K562 (cell line): ENCODE data around the gene LAIR2. TPM values are rescaled to one million over a fixed set of nuclear protein-coding genes. Genes with fewer than 3 reads are reported as not detected.

Source experiments
- ATAC-seq: fragments of 200-7000 bp; cut with Tn5 transposase; 3 replicates; pipeline ENCODE4 v1.9.1; 2020; ENCODE audit warnings: moderate library complexity
- BruUV-seq: library from RNA; stranded (reverse); fragments of 400-500 nt; replicated peaks from 2 replicates; lab custom pipeline; 2021; lab: Mats Ljungman, UMichigan
- CTCF ChIA-PET: fragments of 300-600 bp; formaldehyde crosslinking; extraction: SDS; loops from one replicate; lab custom pipeline; 2021; ENCODE audit warnings: low intra/inter-chr PET ratio; lab: Yijun Ruan, JAX
- POLR2A ChIA-PET: fragments of 300-600, 350-650 bp; sonication (Branson Sonifier 250); formaldehyde crosslinking; extraction: SDS; loops from one replicate; lab custom pipeline; 2021; ENCODE audit warnings: antibody characterized with exemption, inconsistent platforms; lab: Yijun Ruan, JAX
- DNase-seq, 4 experiments: peaks; one replicate each; pipeline versions ENCODE4 v3.0.0 to v3.0.0-alpha.2; 2011 to 2018; ENCODE audit warnings: low spot score in 3 of 4, mixed read lengths in 3 of 4; ENCODE audit errors: extremely low read depth in 1 of 4
- FAIRE-seq: peaks from 2 replicates; lab custom pipeline; 2011; peaks lifted over from hg19 to GRCh38; lab: Jason Lieb, UNC
- H2AFZ ChIP-seq: 2 replicates; pipeline ENCODE4 v1.6.0; 2011; ENCODE audit warnings: low read depth, low read length, control low read depth, inconsistent platforms
- H3K27ac ChIP-seq: fragments of 200-600 bp; 3 replicates; pipeline ENCODE4 v1.8.0; 2011; ENCODE audit warnings: low read depth, mild to moderate bottlenecking, control low read depth, inconsistent platforms, low read length, moderate library complexity, mixed read lengths; ENCODE audit errors: extremely low read depth
- H3K27me3 ChIP-seq, 2 experiments: fragments of 300-600 bp in 1 of 2; 2 replicates in 1 of 2; 3 replicates in 1 of 2; pipeline versions ENCODE4 v1.6.0 to v1.8.0; 2011; ENCODE audit warnings: inconsistent platforms in 2 of 2, low read length in 2 of 2, mild to moderate bottlenecking in 1 of 2, mixed read lengths in 1 of 2, moderate library complexity in 1 of 2; ENCODE audit not compliant: control insufficient read depth in 2 of 2, insufficient read depth in 2 of 2
- H3K36me3 ChIP-seq: fragments of 300-600 bp; 3 replicates; pipeline ENCODE4 v1.8.0; 2011; ENCODE audit warnings: mild to moderate bottlenecking, low read length, inconsistent platforms; ENCODE audit not compliant: control insufficient read depth, insufficient read depth
- H3K4me1 ChIP-seq, 2 experiments: fragments of 200-600 bp in 1 of 2; replicated peaks in 1 of 2; 2 replicates in 1 of 2; 3 replicates in 1 of 2; pipeline versions ENCODE4 v1.5.1 to v1.8.0; 2011; ENCODE audit warnings: inconsistent platforms in 2 of 2, low read length in 2 of 2, mild to moderate bottlenecking in 1 of 2, mixed read lengths in 1 of 2, moderate library complexity in 1 of 2; ENCODE audit not compliant: control insufficient read depth in 2 of 2, insufficient read depth in 2 of 2
- H3K4me2 ChIP-seq: 2 replicates; pipeline ENCODE4 v1.6.1; 2011; ENCODE audit warnings: low read length, control low read depth, inconsistent platforms, mixed read lengths; ENCODE audit not compliant: insufficient read depth
- H3K4me3 ChIP-seq: fragments of 200-600 bp; sonication (generic), shearing (Covaris generic); 2 replicates; pipeline ENCODE4 v1.5.1; 2016; ENCODE audit warnings: control low read depth, inconsistent platforms
- H3K79me2 ChIP-seq: fragments of 200-600 bp; 3 replicates; pipeline ENCODE4 v1.8.0; 2011; ENCODE audit warnings: low read length, inconsistent platforms; ENCODE audit not compliant: control insufficient read depth, insufficient read depth
- H3K9ac ChIP-seq, 2 experiments: 2 replicates each; pipeline versions ENCODE4 v1.6.0 to v1.6.1; 2011; ENCODE audit warnings: low read depth in 2 of 2, low read length in 2 of 2, control low read depth in 1 of 2, inconsistent platforms in 1 of 2, mild to moderate bottlenecking in 1 of 2, mixed read lengths in 1 of 2; ENCODE audit not compliant: insufficient read depth in 1 of 2
- H3K9me1 ChIP-seq: one replicate; pipeline ENCODE4 v1.6.0; 2011; ENCODE audit warnings: inconsistent platforms, mild to moderate bottlenecking, low read length, moderate library complexity; ENCODE audit not compliant: control insufficient read depth, insufficient read depth
- H3K9me3 ChIP-seq: replicated peaks from 2 replicates; pipeline ENCODE4 v1.5.1; 2011; ENCODE audit warnings: low read depth, low read length, inconsistent platforms; ENCODE audit not compliant: control insufficient read depth, insufficient read depth
- H4K20me1 ChIP-seq: replicated peaks from 2 replicates; pipeline ENCODE4 v1.6.1; 2011; ENCODE audit warnings: low read length, inconsistent platforms, mixed read lengths; ENCODE audit not compliant: control insufficient read depth, insufficient read depth
- BHLHE40 ChIP-seq: IDR thresholded peaks from 2 replicates; pipeline ENCODE4 v1.6.1; 2011; ENCODE audit warnings: low read length, improper control_type of control experiment
- RAD51 ChIP-seq: fragments of 450-650 bp; IDR thresholded peaks from 2 replicates; pipeline ENCODE4 v1.7.1; 2016; ENCODE audit warnings: low read depth, mild to moderate bottlenecking, borderline replicate concordance
- TFE3 ChIP-seq: fragments of 450-650 bp; formaldehyde crosslinking; IDR thresholded peaks from 2 replicates; pipeline ENCODE4 v1.4.0; 2020; ENCODE audit warnings: mild to moderate bottlenecking, mixed read lengths
- USF2 ChIP-seq: sonication (generic); formaldehyde crosslinking; IDR thresholded peaks from 2 replicates; pipeline ENCODE4 v1.5.0; 2020; ENCODE audit warnings: missing genetic modification reagents
- ZNF778 ChIP-seq: fragments of 450-650 bp; formaldehyde crosslinking; IDR thresholded peaks from 2 replicates; pipeline ENCODE4 v1.4.0; 2020; ENCODE audit warnings: mild to moderate bottlenecking, moderate library complexity
- WGBS: fragments of 100-300 bp; shearing (Covaris generic); methylation state at CpG from one replicate; pipeline ENCODE4 v1.1.6; 2016; ENCODE audit warnings: low coverage, mixed read lengths; ENCODE audit not compliant: insufficient coverage; ENCODE audit errors: missing lambda C conversion rate; 5-methylcytosine and 5-hydroxymethylcytosine counted together
- in situ Hi-C: fragments of 300-500 bp; cut with MboI; formaldehyde crosslinking; loops from 4 replicates; pipeline ENCODE4 v1.15.0; 2018; ENCODE audit warnings: inconsistent platforms, mixed read lengths
- intact Hi-C: fragments of 100-400 bp; cut with micrococcal nuclease; formaldehyde crosslinking; loops from 2 replicates; pipeline ENCODE4 v1.14.2; 2022
- polyA plus RNA-seq, 8 experiments: library from polyadenylated mRNA; depleted of rRNA in 4 of 8; stranded (reverse) in 5 of 8; unstranded in 3 of 8; fragments of >200 nt; fragmentation: Nextera tagmentation in 2 of 8; fragmentation: Illumina TruSeq in 1 of 8; extraction: Ambion mirVana in 2 of 8; extraction: Trizol in 1 of 8; gene quantifications; 2 replicates each; pipeline versions ENCODE4 v1.2.1 to v1.2.3, GENCODE V29; 2011 to 2014; ENCODE audit warnings: inconsistent platforms in 1 of 8, missing spikeins in 1 of 8
- total RNA-seq, 7 experiments: library from RNA; depleted of rRNA in 6 of 7; stranded (reverse); fragments of >200 nt in 6 of 7; fragmentation: Illumina TruSeq in 2 of 7; extraction: Trizol in 2 of 7; gene quantifications; 2 replicates each; pipeline versions ENCODE4 v1.2.1 to v1.2.3, GENCODE V29; 2011 to 2021; ENCODE audit warnings: low replicate concordance in 1 of 7
- TF ChIP-seq, protein P1 (sequence below): sonication (generic); formaldehyde crosslinking; IDR thresholded peaks from 2 replicates; pipeline ENCODE4 v1.8.1; 2022; ENCODE audit warnings: missing genetic modification reagents
- TF ChIP-seq, protein P2 (sequence below): sonication (generic); formaldehyde crosslinking; IDR thresholded peaks from 2 replicates; pipeline ENCODE4 v1.9.0; 2022; ENCODE audit warnings: mild to moderate bottlenecking, missing genetic modification reagents

The LAIR2 gene
- total and polyA plus RNA-seq, 9 of the 15 experiments (the other 6 are each of a cell fraction or from before 2014, with no cell fraction given), result not detected

GRCh38 chr19:54551950-54552912 is 49.6 kb downstream of the LAIR2 start:
- ChIA-PET CTCF (no interaction called here), POLR2A (no interaction called here)
- intact Hi-C loops, result no loop called here
- Histone ChIP-seq H2AFZ (no peak overlapping the region), H3K27ac (no peak overlapping the region), H3K4me1 (peaks cover 0 to 5% of the 10 kb centered on the region in 2 experiments; a peak in 2 of 5 replicates), H3K9me1 (no peaks in the 10 kb centered on the region), H3K27me3 (peaks cover 36 to 66% of the 10 kb centered on the region in 2 experiments), H3K4me2 (no peak overlapping the region), H4K20me1 (no peaks in the 10 kb centered on the region), H3K9ac (no peak overlapping the region), H3K9me3 (no peaks in the 10 kb centered on the region), H3K4me3 (no peak overlapping the region), H3K36me3 (no peaks in the 10 kb centered on the region), H3K79me2 (no peaks in the 10 kb centered on the region)
- in situ Hi-C loops, result no loop called here
- no TSS peak for BruUV-seq
- TF ChIP-seq TFE3 (CRISPR knock-in tag), result peak; percentile 85
- TF ChIP-seq, protein P1, sequence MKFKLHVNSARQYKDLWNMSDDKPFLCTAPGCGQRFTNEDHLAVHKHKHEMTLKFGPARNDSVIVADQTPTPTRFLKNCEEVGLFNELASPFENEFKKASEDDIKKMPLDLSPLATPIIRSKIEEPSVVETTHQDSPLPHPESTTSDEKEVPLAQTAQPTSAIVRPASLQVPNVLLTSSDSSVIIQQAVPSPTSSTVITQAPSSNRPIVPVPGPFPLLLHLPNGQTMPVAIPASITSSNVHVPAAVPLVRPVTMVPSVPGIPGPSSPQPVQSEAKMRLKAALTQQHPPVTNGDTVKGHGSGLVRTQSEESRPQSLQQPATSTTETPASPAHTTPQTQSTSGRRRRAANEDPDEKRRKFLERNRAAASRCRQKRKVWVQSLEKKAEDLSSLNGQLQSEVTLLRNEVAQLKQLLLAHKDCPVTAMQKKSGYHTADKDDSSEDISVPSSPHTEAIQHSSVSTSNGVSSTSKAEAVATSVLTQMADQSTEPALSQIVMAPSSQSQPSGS (CRISPR knock-in tag), result no peak
- TF ChIP-seq ZNF778, result no peak
- peak; percentile 70 for TF ChIP-seq USF2
- TF ChIP-seq RAD51, result peak; percentile 34; the same call in 1 of the 2 replicates
- TF ChIP-seq, protein P2, sequence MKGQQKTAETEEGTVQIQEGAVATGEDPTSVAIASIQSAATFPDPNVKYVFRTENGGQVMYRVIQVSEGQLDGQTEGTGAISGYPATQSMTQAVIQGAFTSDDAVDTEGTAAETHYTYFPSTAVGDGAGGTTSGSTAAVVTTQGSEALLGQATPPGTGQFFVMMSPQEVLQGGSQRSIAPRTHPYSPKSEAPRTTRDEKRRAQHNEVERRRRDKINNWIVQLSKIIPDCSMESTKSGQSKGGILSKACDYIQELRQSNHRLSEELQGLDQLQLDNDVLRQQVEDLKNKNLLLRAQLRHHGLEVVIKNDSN, result peak; percentile 56
- peak; percentile 70 for TF ChIP-seq BHLHE40
- no peak for DNase-seq
- FAIRE-seq, result no peak
- no peak for ATAC-seq
- 4% methylated on average over 22 of the region's 22 CpGs for WGBS
